ENCODE measurements around the gene ZEB2.

ZEB2 gene

DNA sequence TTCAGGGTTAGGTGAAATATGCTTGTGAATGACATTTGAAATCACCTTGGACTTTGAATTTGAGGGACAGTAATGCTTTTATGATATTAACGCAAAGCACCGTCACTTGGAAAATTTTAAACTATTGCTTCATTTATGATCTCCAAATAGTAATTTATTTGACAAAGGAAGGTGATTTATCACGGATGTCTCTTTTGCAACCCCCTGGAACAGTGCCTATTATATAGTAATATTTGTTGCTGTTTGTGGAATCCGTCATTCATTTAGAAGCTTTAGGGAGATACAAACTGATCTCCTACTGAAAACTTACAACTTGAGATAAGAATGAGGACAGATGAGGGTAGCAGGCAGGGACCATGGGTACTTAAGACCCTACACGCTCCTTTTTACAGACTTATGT, 10.7 kb upstream of the ZEB2 start:
- TF ChIP-seq CTCF (IDR thresholded peaks at IDR 0.05; ENCODE audit: low read depth, low read length, poor library complexity, severe bottlenecking): no peak
- TF ChIP-seq EZH2phosphoT487 (IDR thresholded peaks at IDR 0.05; ENCODE audit: borderline replicate concordance, low read length): no peak
- no peaks in the 10 kb centered on the region for H3K36me3 ChIP-seq (ENCODE audit: control insufficient read depth, low read length)
- H3K4me3 ChIP-seq (ENCODE audit: low read length): no peak overlapping the region
- H3K79me2 ChIP-seq (ENCODE audit: control insufficient read depth, low read length): no peaks in the 10 kb centered on the region
- H4K20me1 ChIP-seq (ENCODE audit: control insufficient read depth, insufficient read depth, low read depth, low read length): no peaks in the 10 kb centered on the region
- H3K9me2 ChIP-seq (replicated peaks; ENCODE audit: control insufficient read depth, low read length): no peaks in the 10 kb centered on the region
- H3K9me3 ChIP-seq (ENCODE audit: control insufficient read depth, insufficient read depth, low read length): no peaks in the 10 kb centered on the region
- H3F3A ChIP-seq (ENCODE audit: control insufficient read depth, insufficient read depth): 0 out of 2 replicates have a peak, but pooled peaks cover 5% of the 10 kb centered on the region
- no peaks in the 10 kb centered on the region; the same call in 1 of the 2 replicates for H3K4me1 ChIP-seq (ENCODE audit: control insufficient read depth, low read length)
- H3K27ac ChIP-seq (ENCODE audit: low read depth, low read length): no peak overlapping the region
- H3K27me3 ChIP-seq (ENCODE audit: control insufficient read depth, low read length): no peaks in the 10 kb centered on the region
- no peak overlapping the region for H3K4me2 ChIP-seq (ENCODE audit: low read length)

GRCh38 chr2:144529841-144530240, 9.9 kb upstream of the ZEB2 start:
- H3K4me3 ChIP-seq (ENCODE audit: low read length): no peak overlapping the region
- H3K36me3 ChIP-seq (ENCODE audit: control insufficient read depth, low read length): no peaks in the 10 kb centered on the region
- no peaks in the 10 kb centered on the region; the same call in 1 of the 2 replicates for H3K4me1 ChIP-seq (ENCODE audit: control insufficient read depth, low read length)
- no peaks in the 10 kb centered on the region for H3K27me3 ChIP-seq (ENCODE audit: control insufficient read depth, low read length)
- H3K9me2 ChIP-seq (replicated peaks; ENCODE audit: control insufficient read depth, low read length): no peaks in the 10 kb centered on the region
- peaks cover 12% of the 10 kb centered on the region; the same call in 1 of the 2 replicates for H3F3A ChIP-seq (ENCODE audit: control insufficient read depth, insufficient read depth)
- no peak overlapping the region for H3K27ac ChIP-seq (ENCODE audit: low read depth, low read length)
- H3K79me2 ChIP-seq (ENCODE audit: control insufficient read depth, low read length): no peaks in the 10 kb centered on the region
- H3K4me2 ChIP-seq (ENCODE audit: low read length): no peak overlapping the region
- H4K20me1 ChIP-seq (ENCODE audit: control insufficient read depth, insufficient read depth, low read depth, low read length): no peaks in the 10 kb centered on the region
- TF ChIP-seq EZH2phosphoT487 (IDR thresholded peaks at IDR 0.05; ENCODE audit: borderline replicate concordance, low read length) (no peak), CTCF (IDR thresholded peaks at IDR 0.05; ENCODE audit: low read depth, low read length, poor library complexity, severe bottlenecking) (no peak)
- no peaks in the 10 kb centered on the region for H3K9me3 ChIP-seq (ENCODE audit: control insufficient read depth, insufficient read depth, low read length)

DNA sequence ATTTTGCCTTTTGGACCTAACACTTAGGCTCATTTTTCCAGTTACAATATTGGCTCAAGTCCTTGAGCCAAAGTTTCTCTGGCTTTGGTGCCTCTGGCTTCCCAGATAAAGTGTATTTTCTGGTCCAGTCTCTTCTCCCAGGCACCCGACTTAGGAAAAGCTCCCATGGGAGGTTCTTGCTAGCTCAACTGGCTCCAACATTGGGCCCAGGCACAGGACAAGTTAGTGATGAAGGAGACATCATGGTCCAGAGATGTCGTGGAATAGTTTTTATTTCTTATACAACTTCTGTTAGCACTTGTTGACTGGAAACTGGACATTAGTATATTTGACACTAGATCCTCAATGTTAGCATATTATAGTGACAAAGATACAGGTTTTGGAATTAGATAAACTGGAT, 8.2 kb upstream of the ZEB2 start:
- no peak for TF ChIP-seq CTCF (IDR thresholded peaks at IDR 0.05; ENCODE audit: low read depth, low read length, poor library complexity, severe bottlenecking)
- TF ChIP-seq EZH2phosphoT487 (IDR thresholded peaks at IDR 0.05; ENCODE audit: borderline replicate concordance, low read length): no peak
- Histone ChIP-seq H3K4me2 (ENCODE audit: low read length) (no peak overlapping the region), H3K27ac (ENCODE audit: low read depth, low read length) (no peak overlapping the region), H3K27me3 (ENCODE audit: control insufficient read depth, low read length) (peaks cover 2% of the 10 kb centered on the region; the same call in 1 of the 2 replicates), H3K79me2 (ENCODE audit: control insufficient read depth, low read length) (no peaks in the 10 kb centered on the region), H3F3A (ENCODE audit: control insufficient read depth, insufficient read depth) (peaks cover 14% of the 10 kb centered on the region; the same call in 1 of the 2 replicates), H3K36me3 (ENCODE audit: control insufficient read depth, low read length) (no peaks in the 10 kb centered on the region), H3K9me3 (ENCODE audit: control insufficient read depth, insufficient read depth, low read length) (no peaks in the 10 kb centered on the region), H3K4me3 (ENCODE audit: low read length) (no peak overlapping the region), H3K4me1 (ENCODE audit: control insufficient read depth, low read length) (peaks cover 11% of the 10 kb centered on the region), H3K9me2 (replicated peaks; ENCODE audit: control insufficient read depth, low read length) (no peaks in the 10 kb centered on the region), H4K20me1 (ENCODE audit: control insufficient read depth, insufficient read depth, low read depth, low read length) (no peaks in the 10 kb centered on the region)
